ENCODE results near the gene SIGMAR1. TPM values are rescaled to one million over a fixed set of nuclear protein-coding genes. Genes with fewer than 3 reads are reported as not detected.

The SIGMAR1 gene
- polyA plus RNA-seq, 1 donor from 2014 or later: 52.5 TPM

GRCh38 chr9:34665067-34665380 is 27.4 kb upstream of the SIGMAR1 start:
- H3K27ac ChIP-seq (ENCODE audit: low read length): peak overlapping the region; percentile 14

GRCh38 chr9:34664281-34665066 is 26.9 kb upstream of the SIGMAR1 start:
- H3K4me3 ChIP-seq (ENCODE audit: low read length): peak overlapping the region; percentile 92
- no peaks in the 10 kb centered on the region for H3K9me3 ChIP-seq (ENCODE audit: low read length)
- H3K4me2 ChIP-seq (ENCODE audit: low read length): no peak overlapping the region
- no peaks in the 10 kb centered on the region for H3K9me2 ChIP-seq (ENCODE audit: insufficient read depth, low read length)
- peak overlapping the region; percentile 94 for H3K9ac ChIP-seq (ENCODE audit: low read length)
- peak overlapping the region; percentile 45 for H2AFZ ChIP-seq (ENCODE audit: low read depth, low read length)
- H3K27me3 ChIP-seq (ENCODE audit: insufficient read depth, low read depth, low read length): no peaks in the 10 kb centered on the region
- H3K79me2 ChIP-seq (replicated peaks; ENCODE audit: insufficient read depth, low read length): no peaks in the 10 kb centered on the region
- H4K20me1 ChIP-seq (ENCODE audit: insufficient read depth): no peaks in the 10 kb centered on the region
- H3F3A ChIP-seq (ENCODE audit: insufficient read depth, low read length, poor library complexity, severe bottlenecking): no peaks in the 10 kb centered on the region
- no peaks in the 10 kb centered on the region for H3K36me3 ChIP-seq (ENCODE audit: insufficient read depth, low read length)
- H3K27ac ChIP-seq (ENCODE audit: low read length): peak overlapping the region; percentile 14
- TF ChIP-seq CTCF (IDR thresholded peaks at IDR 0.05; ENCODE audit: poor library complexity, severe bottlenecking) (peak; percentile 61), SMC3 (conservative IDR thresholded peaks at IDR 0.05; ENCODE audit: poor library complexity) (no peak), EP300 (conservative IDR thresholded peaks at IDR 0.05; ENCODE audit: poor library complexity, severe bottlenecking) (no peak), REST (IDR thresholded peaks at IDR 0.05; ENCODE audit: borderline replicate concordance) (no peak)

More at GRCh38 chr9:34665067-34665380, 27.4 kb upstream of the SIGMAR1 start:
- Histone ChIP-seq H3K9me3 (ENCODE audit: low read length) (no peaks in the 10 kb centered on the region), H4K20me1 (ENCODE audit: insufficient read depth) (no peaks in the 10 kb centered on the region), H3K9ac (ENCODE audit: low read length) (peak overlapping the region; percentile 94), H3K27me3 (ENCODE audit: insufficient read depth, low read depth, low read length) (no peaks in the 10 kb centered on the region), H2AFZ (ENCODE audit: low read depth, low read length) (peak overlapping the region; percentile 45), H3F3A (ENCODE audit: insufficient read depth, low read length, poor library complexity, severe bottlenecking) (no peaks in the 10 kb centered on the region), H3K36me3 (ENCODE audit: insufficient read depth, low read length) (no peaks in the 10 kb centered on the region), H3K4me3 (ENCODE audit: low read length) (peak overlapping the region; percentile 92), H3K4me2 (ENCODE audit: low read length) (no peak overlapping the region), H3K79me2 (replicated peaks; ENCODE audit: insufficient read depth, low read length) (no peaks in the 10 kb centered on the region), H3K9me2 (ENCODE audit: insufficient read depth, low read length) (no peaks in the 10 kb centered on the region)
- TF ChIP-seq RAD21 (conservative IDR thresholded peaks at IDR 0.05): no peak
- TF ChIP-seq SMC3 (conservative IDR thresholded peaks at IDR 0.05; ENCODE audit: poor library complexity): no peak
- TF ChIP-seq EZH2 (IDR thresholded peaks at IDR 0.05; ENCODE audit: borderline replicate concordance, insufficient read depth, low read length, poor library complexity, severe bottlenecking): no peak
- no peak for TF ChIP-seq TAF1 (IDR thresholded peaks at IDR 0.05; ENCODE audit: low read depth)
- TF ChIP-seq MXI1 (conservative IDR thresholded peaks at IDR 0.05; ENCODE audit: poor library complexity, severe bottlenecking): no peak
- no peak for TF ChIP-seq CTCF (IDR thresholded peaks at IDR 0.05; ENCODE audit: poor library complexity, severe bottlenecking)
- TF ChIP-seq POLR2AphosphoS5 (IDR thresholded peaks at IDR 0.05): no peak
- no peak for TF ChIP-seq EP300 (conservative IDR thresholded peaks at IDR 0.05; ENCODE audit: poor library complexity, severe bottlenecking)
- TF ChIP-seq REST (IDR thresholded peaks at IDR 0.05; ENCODE audit: borderline replicate concordance): no peak
